Psoas muscle (tissue), 8 donors: ENCODE measurements around the gene SCLT1. TPM values are rescaled to one million over a fixed set of nuclear protein-coding genes. Genes with fewer than 3 reads are reported as not detected.

Source experiments
- ATAC-seq, 4 donors: fragments of 200-7000 bp; cut with Tn5 transposase; one replicate each; pipeline ENCODE4 v1.9.1; 2020; ENCODE audit warnings: moderate library complexity in 3 of 4, mild to moderate bottlenecking in 2 of 4
- DNase-seq, 2 donors: peaks; one replicate each; pipeline ENCODE4 v3.0.0-alpha.2; 2020
- H3K27ac ChIP-seq: fragments of 200-600 bp; one replicate; pipeline ENCODE4 v1.8.0; 2022
- H3K27me3 ChIP-seq, 3 donors: fragments of 200-600 bp in 1 of 3; one replicate each; pipeline versions ENCODE4 v1.6.1 to v1.8.0; 2013 to 2022; ENCODE audit warnings: low read length in 2 of 3, mild to moderate bottlenecking in 2 of 3, moderate library complexity in 1 of 3; ENCODE audit not compliant: insufficient read depth in 3 of 3
- H3K36me3 ChIP-seq, 2 donors: fragments of 200-600 bp in 1 of 2; one replicate each; pipeline versions ENCODE4 v1.6.1 to v1.8.0; 2013 to 2022; ENCODE audit warnings: low read depth in 1 of 2, mild to moderate bottlenecking in 1 of 2, moderate library complexity in 1 of 2; ENCODE audit not compliant: insufficient read depth in 1 of 2
- H3K4me1 ChIP-seq: fragments of 200-600 bp; one replicate; pipeline ENCODE4 v1.8.0; 2022
- H3K4me3 ChIP-seq: fragments of 200-600 bp; one replicate; pipeline ENCODE4 v1.8.0; 2022; ENCODE audit warnings: mild to moderate bottlenecking
- H3K9me3 ChIP-seq: fragments of 200-600 bp; one replicate; pipeline ENCODE4 v1.8.0; 2022
- WGBS, 3 donors: extraction: QIAGEN DNeasy Blood & Tissue Kit; methylation state at CpG; one replicate each; pipeline versions ENCODE4 v1.1.6 to v1.1.7; 2013; 5-methylcytosine and 5-hydroxymethylcytosine counted together
- intact Hi-C, 2 donors: fragments of 100-400 bp; cut with DNase I; formaldehyde crosslinking; loops; one replicate each; pipeline versions ENCODE4 v1.11.0 to v1.14.2; 2022
- polyA plus RNA-seq, 3 donors: library from polyadenylated mRNA; stranded (reverse); fragments of 200-250 nt; gene quantifications; one replicate each; pipeline ENCODE4 v1.2.3, GENCODE V29; 2013
- total RNA-seq, 4 donors: library from RNA; stranded (reverse); fragmentation: NEBNext Ultra II Directional in 2 of 4; extraction: Animal tissue kit (Norgen Biotek cat#: 25700) in 2 of 4; gene quantifications; one replicate each; pipeline versions ENCODE4 v1.2.1 to v1.2.4, GENCODE V29; 2021 to 2023
- TF ChIP-seq, protein P1 (sequence below): fragments of 200-600 bp; IDR thresholded peaks from one replicate; pipeline ENCODE4 v1.8.0; 2022; ENCODE audit warnings: antibody characterized with exemption
- donor health status: healthy with polysubstance abuse.
- donor health status: DM: no; HTN: no; CAD: no; lungs with moderate emphysema.
- donor health status: Bipolar disorder and iron deficiency.
- donor health status: healthy.
- donor health status: DM: yes; HTN: yes; CAD: no.
- donor health status: DM: no; HTN: no; CAD: no.
- donor health status: DM: no; HTN: no; CAD: no.
- donor health status: DM: yes; HTN: yes; CAD: no.

SCLT1 gene
- total and polyA plus RNA-seq, 7 donors: 1.1 to 5.3 (median 3.1) TPM

- Histone ChIP-seq H3K9me3 (peaks cover 13% of the 10 kb centered on the region), H3K36me3 (no peaks in the 10 kb centered on the region), H3K4me1 (no peaks in the 10 kb centered on the region), H3K27me3 (no peaks in the 10 kb centered on the region), H3K4me3 (no peak overlapping the region), H3K27ac (no peak overlapping the region)
- intact Hi-C loops: no loop called here
- TF ChIP-seq, protein P1, sequence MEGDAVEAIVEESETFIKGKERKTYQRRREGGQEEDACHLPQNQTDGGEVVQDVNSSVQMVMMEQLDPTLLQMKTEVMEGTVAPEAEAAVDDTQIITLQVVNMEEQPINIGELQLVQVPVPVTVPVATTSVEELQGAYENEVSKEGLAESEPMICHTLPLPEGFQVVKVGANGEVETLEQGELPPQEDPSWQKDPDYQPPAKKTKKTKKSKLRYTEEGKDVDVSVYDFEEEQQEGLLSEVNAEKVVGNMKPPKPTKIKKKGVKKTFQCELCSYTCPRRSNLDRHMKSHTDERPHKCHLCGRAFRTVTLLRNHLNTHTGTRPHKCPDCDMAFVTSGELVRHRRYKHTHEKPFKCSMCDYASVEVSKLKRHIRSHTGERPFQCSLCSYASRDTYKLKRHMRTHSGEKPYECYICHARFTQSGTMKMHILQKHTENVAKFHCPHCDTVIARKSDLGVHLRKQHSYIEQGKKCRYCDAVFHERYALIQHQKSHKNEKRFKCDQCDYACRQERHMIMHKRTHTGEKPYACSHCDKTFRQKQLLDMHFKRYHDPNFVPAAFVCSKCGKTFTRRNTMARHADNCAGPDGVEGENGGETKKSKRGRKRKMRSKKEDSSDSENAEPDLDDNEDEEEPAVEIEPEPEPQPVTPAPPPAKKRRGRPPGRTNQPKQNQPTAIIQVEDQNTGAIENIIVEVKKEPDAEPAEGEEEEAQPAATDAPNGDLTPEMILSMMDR: no peak
- peak in 1 of 2 donors; percentile 36 for DNase-seq
- 94 to 100% (median 96%) methylated on average over 5 of the region's 5 CpGs for whole genome bisulfite sequencing, 3 donors
- ATAC-seq: no peak
Measured at GRCh38 chr4:129014566-129015509, 78.5 kb downstream of the SCLT1 start.

- 93 to 95% (median 95%) methylated on average over 4 of the region's 4 CpGs for WGBS, 3 donors
- Histone ChIP-seq H3K9me3 (peaks cover 27% of the 10 kb centered on the region), H3K4me1 (no peaks in the 10 kb centered on the region), H3K36me3 (no peaks in the 10 kb centered on the region), H3K4me3 (no peak overlapping the region), H3K27me3 (no peaks in the 10 kb centered on the region), H3K27ac (no peak overlapping the region)
- intact Hi-C loops: no loop called here
- DNase-seq (no peak), ATAC-seq (no peak)
- TF ChIP-seq, protein P1: no peak
Measured at GRCh38 chr4:129008096-129008495, 85.2 kb downstream of the SCLT1 start.

GRCh38 chr4:128986908-128987307, 106.4 kb downstream of the SCLT1 start:
- no peaks in the 10 kb centered on the region for H3K4me1 ChIP-seq
- no peak overlapping the region for H3K4me3 ChIP-seq
- 94 to 96% (median 96%) methylated on average over 4 of the region's 4 CpGs for WGBS, 3 donors
- no peak for DNase-seq
- no peaks in the 10 kb centered on the region for H3K9me3 ChIP-seq
- no peaks in the 10 kb centered on the region for H3K27me3 ChIP-seq
- intact Hi-C loops: no loop called here
- ATAC-seq: no peak
- H3K36me3 ChIP-seq: no peaks in the 10 kb centered on the region
- H3K27ac ChIP-seq: no peak overlapping the region
- TF ChIP-seq, protein P1: no peak

GRCh38 chr4:128986019-128986418, 107.3 kb downstream of the SCLT1 start:
- no peak overlapping the region for H3K27ac ChIP-seq
- H3K36me3 ChIP-seq: no peaks in the 10 kb centered on the region
- H3K4me3 ChIP-seq: no peak overlapping the region
- no peak for ATAC-seq
- TF ChIP-seq, protein P1: no peak
- no peaks in the 10 kb centered on the region for H3K4me1 ChIP-seq
- intact Hi-C loops: no loop called here
- WGBS, 3 donors: 96 to 100% (median 96%) methylated on average over 2 of the region's 2 CpGs
- DNase-seq: no peak
- H3K9me3 ChIP-seq: no peaks in the 10 kb centered on the region
- no peaks in the 10 kb centered on the region for H3K27me3 ChIP-seq
